NCI-H526 treated with DMSO at 0.1 percent for 48 hours (cell line): ENCODE data around the gene MCAM.
A peak's percentile ranks its signal among the peaks of the same experiment; 100 is the strongest.

Experiments used
- DNase-seq: peaks from one replicate; lab custom pipeline; 2025; lab: John Stamatoyannopoulos, UW

MCAM gene

GRCh38 chr11:119306373-119306890, 10.5 kb downstream of the MCAM start:
- DNase-seq = no peak

GRCh38 chr11:119305556-119306372, 11.2 kb downstream of the MCAM start:
- DNase-seq = no peak

- no peak for DNase-seq
Measured at GRCh38 chr11:119303227-119303718, 13.7 kb downstream of the MCAM start.

DNA sequence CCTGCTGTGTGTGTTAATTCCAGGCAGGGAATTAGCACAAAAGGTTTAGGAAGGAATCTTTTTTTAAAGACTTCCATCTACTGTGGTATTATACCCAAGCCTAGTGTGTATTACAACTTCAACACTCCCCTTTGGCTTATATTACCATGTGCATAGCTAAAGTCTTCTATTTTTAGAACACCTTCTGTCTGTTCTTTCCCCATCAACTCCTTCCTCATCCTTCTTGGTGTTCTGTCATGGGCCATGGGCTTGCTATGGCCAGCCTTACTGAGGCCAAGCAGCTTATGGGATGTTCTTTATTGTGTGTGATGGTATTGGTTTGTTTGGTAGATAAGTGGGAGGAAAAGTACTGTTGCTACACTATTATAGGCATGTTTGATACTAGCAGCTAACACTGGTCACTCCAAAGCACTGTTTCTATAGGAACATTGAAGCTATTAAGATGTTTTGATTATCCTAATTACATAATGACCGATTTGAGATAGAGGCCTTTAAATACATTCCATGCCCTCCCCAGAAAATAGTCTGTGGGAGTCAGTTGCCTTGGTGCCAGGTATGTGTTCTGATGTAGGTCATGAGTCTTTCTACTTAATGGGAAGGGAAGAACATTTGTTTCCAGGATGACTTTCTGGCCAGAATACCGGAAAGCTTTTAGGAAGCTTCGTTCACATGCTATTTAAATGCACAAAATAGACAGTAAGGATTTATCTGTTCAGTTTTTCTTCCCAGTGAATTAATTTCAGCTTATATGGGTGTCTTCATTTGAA, 16.5 kb downstream of the MCAM start:
- no peak for DNase-seq

DNA sequence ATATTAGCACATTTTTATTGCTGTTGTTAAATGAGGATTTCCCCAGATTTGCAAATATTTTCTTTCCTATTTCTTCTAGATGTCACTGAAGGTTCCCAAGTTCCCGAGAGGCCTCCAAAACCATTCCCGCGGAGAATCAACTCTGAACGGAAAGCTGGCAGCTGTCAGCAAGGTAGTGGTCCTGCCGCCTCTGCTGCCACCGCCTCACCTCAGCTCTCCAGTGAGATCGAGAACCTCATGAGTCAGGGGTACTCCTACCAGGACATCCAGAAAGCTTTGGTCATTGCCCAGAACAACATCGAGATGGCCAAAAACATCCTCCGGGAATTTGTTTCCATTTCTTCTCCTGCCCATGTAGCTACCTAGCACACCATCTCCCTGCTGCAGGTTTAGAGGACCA, 17.5 kb downstream of the MCAM start:
- DNase-seq = no peak

DNA sequence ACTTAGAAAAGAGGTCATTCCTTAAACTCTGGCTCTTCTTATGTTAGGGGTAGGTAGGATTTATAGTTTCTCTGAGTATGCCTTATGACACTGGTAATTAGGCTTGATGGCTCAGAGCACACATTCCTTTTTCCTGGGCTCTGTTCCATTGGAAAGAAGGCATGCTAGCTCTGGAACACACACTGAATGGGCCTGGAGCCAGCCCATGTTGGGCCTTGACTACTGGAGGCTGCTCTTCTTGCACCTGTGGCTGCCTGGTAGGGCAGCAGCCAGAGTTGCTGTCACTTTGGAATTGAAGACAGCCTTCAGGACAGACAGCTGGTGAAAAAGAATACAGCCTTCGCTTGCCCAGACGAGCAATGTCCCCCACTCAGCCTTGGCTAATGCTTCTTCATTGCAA, 18.2 kb downstream of the MCAM start:
- DNase-seq = no peak

GRCh38 chr11:119297938-119298337, 19.0 kb downstream of the MCAM start:
- no peak for DNase-seq

DNA sequence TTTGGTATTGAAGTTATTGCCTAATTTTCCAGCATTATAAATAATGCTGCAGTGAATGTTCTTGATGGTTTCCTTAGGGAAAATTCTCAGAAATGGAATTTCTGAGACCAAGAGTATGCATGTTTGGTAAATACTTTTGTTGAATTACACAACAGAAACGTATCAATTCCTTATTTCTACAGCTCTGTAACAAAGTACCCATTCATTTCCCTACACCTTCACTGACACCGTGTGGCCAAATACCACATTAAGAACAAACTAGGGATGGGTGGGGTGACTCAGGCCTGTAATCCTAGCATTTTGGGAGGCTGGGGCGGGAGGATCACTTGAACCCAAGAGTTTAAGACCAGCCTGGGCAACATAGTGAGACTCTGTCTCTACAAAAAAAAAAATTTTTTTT, 21.8 kb downstream of the MCAM start:
- DNase-seq = no peak

DNA sequence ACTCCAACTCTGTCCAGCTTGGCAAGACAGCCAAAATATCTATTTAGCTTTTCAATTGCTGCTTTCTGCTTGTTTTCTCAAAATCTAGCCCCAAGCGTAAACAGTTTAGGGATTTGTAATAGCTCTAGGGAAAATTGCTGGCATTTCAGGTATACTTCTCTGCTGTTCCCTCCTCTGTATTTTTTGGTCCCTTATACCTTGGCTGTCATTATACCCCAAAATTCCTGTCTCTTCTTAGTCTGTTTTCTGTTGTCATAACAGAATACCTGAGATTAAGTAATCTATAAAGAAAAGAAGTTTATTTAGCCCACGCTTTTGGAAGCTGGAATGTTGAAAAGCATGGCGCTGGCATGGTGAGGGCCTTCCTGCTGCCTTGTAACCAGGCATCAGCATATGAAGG, 23.5 kb downstream of the MCAM start:
- no peak for DNase-seq

GRCh38 chr11:119290894-119291497, 25.9 kb downstream of the MCAM start:
- no peak for DNase-seq

GRCh38 chr11:119288219-119288618, 28.7 kb downstream of the MCAM start:
- DNase-seq = no peak

DNA sequence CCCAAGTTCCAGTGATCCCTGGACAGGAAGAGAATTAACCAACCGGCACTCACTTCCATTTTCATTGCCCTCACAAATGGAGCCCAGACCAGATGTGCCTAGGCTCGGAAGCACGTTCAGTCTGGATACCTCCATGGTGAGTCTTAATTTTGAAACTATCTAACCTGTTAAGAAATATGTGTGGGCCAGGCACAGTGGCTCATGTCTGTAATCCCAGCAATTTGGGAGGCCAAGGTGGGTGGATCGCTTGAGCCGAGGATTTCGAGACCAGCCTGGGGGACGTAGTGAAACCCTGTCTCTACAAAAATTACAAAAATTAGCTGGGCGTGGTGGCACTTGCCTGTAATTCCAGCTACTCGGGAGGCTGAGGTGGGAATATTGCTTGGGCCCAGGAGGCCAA, 31.5 kb downstream of the MCAM start:
- DNase-seq = no peak

- DNase-seq = peak; percentile 50
Measured at GRCh38 chr11:119284344-119285157, 32.4 kb downstream of the MCAM start.

DNA sequence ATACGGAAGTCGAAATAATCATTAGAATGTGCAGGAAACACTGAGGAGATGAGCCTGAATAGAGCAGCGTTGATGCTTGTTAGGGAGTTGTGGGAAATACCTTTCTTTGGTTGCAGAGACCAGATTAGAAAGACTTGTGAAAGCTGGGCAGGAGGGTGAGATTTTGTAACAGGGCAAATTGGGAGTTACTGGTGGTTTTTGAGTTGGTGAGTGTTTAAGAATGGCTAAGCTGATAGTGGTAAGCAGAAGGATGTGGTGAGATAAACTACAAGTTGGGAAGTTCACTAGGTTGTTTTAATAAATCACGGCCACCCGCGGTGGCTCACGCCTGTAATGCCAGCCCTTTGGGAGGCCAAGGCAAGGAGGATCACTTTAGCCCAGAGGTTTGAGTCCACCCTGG, 34.4 kb downstream of the MCAM start:
- no peak for DNase-seq

DNA sequence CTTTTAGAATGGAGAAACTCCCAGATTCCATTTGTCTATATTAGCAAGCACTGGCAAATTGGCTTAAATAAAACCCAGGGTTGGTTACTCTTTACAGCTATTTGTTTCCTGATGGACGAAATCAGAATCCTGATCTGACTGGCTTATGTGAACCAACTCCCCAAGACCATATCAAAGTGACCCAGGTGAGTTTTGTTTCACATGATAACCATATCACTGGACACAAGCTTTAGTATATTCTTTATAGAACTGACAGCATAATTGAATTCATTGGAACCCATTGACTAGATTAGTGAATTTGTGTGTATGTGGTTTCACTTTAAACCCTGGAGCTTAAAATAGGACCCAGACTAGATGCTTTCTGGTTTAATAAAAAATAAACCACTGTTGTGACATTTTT, 39.3 kb downstream of the MCAM start:
- DNase-seq = no peak

GRCh38 chr11:119273721-119274120, 43.2 kb downstream of the MCAM start:
- DNase-seq = no peak

GRCh38 chr11:119267645-119268044, 49.3 kb downstream of the MCAM start:
- no peak for DNase-seq

- DNase-seq = no peak
Measured at GRCh38 chr11:119266517-119267255, 50.2 kb downstream of the MCAM start.

DNA sequence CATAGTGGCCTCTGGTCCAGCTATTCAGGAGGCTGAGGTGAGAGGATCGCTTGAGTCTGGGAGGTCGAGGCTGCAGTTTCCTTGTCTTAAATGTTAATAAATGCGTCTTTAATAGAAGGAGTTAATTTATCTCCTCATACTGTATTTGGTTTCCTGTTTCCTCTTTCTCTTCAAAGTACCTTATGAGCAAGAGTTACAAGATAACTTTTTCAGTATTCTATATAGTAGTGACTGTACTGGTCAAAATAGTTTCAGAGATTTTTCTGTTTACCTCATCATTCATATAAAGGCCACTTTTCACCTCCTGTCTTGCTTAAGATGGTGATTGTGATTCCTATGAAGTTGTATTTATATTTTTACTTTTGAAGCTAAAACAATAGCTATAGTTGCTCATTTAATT, 50.9 kb downstream of the MCAM start:
- no peak for DNase-seq

DNA sequence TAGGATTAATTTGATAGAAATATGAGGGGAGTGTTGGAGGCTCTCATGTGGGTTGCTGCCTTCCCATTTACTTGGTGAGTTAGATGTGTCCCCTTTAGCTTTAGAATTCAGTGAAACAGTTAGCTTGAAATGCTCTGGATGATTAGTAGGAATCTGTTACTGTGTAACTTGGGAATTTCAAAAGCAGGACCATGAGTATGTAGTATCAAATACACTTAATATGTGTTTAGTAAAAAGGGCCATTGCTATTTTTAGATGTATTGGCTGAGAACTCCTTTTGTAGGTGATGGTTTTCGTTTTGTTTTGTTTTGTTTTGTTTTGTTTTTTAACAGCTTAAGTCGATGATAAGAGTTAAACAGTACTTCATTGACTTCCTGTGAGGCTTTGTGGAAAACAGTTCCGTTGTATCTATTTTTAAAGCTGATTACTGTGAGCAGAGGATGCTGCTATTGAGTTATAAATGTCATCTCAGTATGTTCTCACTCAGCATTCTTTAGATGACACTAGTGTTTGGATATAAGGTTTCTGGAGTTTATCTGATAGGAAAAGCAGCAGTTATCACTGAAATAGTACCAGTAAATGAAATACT, 53.5 kb downstream of the MCAM start:
- no peak for DNase-seq
